ENCODE measurements around the gene POPDC2.
A peak's percentile ranks its signal among the peaks of the same experiment; 100 is the strongest.

POPDC2 gene

DNA sequence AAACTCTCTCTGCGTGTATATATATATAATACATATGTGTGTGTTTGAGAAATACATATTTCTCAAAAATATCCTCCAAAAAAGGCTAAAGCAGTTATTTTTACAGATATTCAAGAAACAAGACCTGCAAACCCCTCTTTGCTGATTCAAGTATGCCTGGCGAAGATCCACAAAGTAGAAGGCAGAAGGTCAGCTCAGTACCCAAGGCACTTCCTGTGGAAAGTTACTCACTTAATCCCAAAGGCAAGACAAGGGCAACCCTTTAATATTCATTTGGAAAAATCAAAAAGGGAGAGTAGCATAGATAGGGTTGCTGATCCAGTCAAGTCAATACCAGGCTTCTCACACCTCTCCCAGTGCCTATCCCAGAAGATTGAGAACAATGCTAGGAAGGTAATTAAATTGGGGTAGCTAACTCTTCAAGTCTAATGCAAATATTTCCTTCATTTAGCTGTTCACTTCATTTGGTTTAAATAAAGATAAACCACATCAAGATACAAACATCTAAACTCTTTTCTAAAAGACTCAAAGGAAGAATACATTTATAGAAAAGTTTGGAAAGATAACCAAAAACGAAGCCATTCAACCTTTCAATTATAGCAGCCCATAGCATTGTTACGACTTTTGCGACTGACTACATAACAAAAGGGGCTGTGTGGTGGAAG, 9.6 kb upstream of the POPDC2 start:
- no peak for DNase-seq (ENCODE audit: low read depth)
- no peak for TF ChIP-seq CTCF (IDR thresholded peaks at IDR 0.05; ENCODE audit: low read depth, low read length, missing control alignments)
- no peak overlapping the region for H3K4me3 ChIP-seq (ENCODE audit: low read depth, low read length)

DNA sequence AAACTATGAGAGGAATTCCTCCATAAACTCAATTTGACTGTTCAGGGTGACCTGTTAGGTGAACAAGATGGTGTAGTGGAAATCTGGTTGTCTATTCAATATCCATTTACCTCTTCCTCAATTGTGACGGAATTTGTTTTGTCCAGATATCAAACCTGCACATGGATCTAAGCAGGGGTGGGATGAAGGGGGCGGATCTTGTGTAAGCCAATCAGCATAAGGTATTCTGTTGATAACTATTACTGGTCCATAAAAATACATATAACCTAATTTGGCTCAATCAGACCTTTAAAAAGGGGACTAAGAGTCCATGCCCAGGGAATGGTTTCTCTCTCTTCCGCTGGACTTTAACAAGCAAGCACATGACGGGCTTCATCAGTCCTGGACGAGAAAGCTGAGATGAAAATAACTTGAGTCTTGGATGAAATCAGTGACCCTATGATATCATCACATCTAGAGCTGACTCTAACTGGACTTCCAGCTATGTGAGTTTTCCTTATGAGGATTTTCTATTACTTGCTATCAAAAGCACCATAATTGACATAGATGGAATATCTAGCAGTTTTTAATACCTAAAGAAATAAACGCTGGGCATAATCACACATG, 5.7 kb upstream of the POPDC2 start:
- H3K4me3 ChIP-seq (ENCODE audit: low read depth, low read length): no peak overlapping the region
- no peak for TF ChIP-seq CTCF (IDR thresholded peaks at IDR 0.05; ENCODE audit: low read depth, low read length, missing control alignments)
- no peak for DNase-seq (ENCODE audit: low read depth)

- no peak overlapping the region for H3K4me3 ChIP-seq (ENCODE audit: low read depth, low read length)
- TF ChIP-seq CTCF (IDR thresholded peaks at IDR 0.05; ENCODE audit: low read depth, low read length, missing control alignments): no peak
- DNase-seq (ENCODE audit: low read depth): no peak
Observed at GRCh38 chr3:119664850-119665379, 4.5 kb upstream of the POPDC2 start.

- no peak for TF ChIP-seq CTCF (IDR thresholded peaks at IDR 0.05; ENCODE audit: low read depth, low read length, missing control alignments)
- no peak overlapping the region for H3K4me3 ChIP-seq (ENCODE audit: low read depth, low read length)
- no peak for DNase-seq (ENCODE audit: low read depth)
Observed at GRCh38 chr3:119664370-119664769, 4.0 kb upstream of the POPDC2 start.

DNA sequence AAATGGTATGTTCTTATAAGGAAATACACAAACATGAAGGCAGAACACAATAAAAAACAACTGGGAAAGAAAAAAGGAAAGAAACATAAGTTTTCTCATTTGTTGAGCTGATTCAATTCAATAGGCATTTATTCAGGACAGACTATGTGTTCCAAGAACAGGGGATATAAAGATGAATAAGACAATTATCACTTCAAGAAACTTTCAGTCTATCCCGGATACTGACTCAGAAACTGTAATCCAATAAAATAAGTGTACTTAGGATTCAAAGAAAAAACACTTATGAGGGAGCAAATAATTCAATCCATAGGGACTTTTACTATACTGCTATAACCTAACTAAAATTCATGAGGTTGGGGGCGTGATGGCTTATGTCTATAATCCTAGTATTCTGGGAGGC, 3.5 kb upstream of the POPDC2 start:
- no peak for TF ChIP-seq CTCF (IDR thresholded peaks at IDR 0.05; ENCODE audit: low read depth, low read length, missing control alignments)
- no peak for DNase-seq (ENCODE audit: low read depth)
- no peak overlapping the region for H3K4me3 ChIP-seq (ENCODE audit: low read depth, low read length)

- H3K4me3 ChIP-seq (ENCODE audit: low read depth, low read length): no peak overlapping the region
- DNase-seq (ENCODE audit: low read depth): no peak
- TF ChIP-seq CTCF (IDR thresholded peaks at IDR 0.05; ENCODE audit: low read depth, low read length, missing control alignments): peak; percentile 19
Observed at GRCh38 chr3:119662604-119663373, 2.4 kb upstream of the POPDC2 start.
